Fibroblast of skin of abdomen (primary cell): ENCODE results near the gene ZNF99. TPM values are rescaled to one million over a fixed set of nuclear protein-coding genes. Genes with fewer than 3 reads are reported as not detected.
"Not testable (repeated sequence)": the region's sequence is repeated elsewhere in the genome, so short reads cannot be mapped to it uniquely, and the experiment has no call there.

Experiments
- DNase-seq: peaks from one replicate; pipeline ENCODE4 v3.0.0-alpha.2; 2013
- polyA plus RNA-seq, 2 experiments: library from polyadenylated mRNA; unstranded; fragments of 120-200 nt; gene quantifications; one replicate each; pipeline ENCODE4 v1.2.1, GENCODE V29; 2013; ENCODE audit not compliant: insufficient read length in 2 of 2

Gene ZNF99
- not detected for polyA plus RNA-seq (2013, experiment 1 of 2; ENCODE audit: insufficient read length)
- polyA plus RNA-seq (2013, experiment 2 of 2; ENCODE audit: insufficient read length): 0.02 TPM

- DNase-seq: no peak
These were observed at the start of gene ZNF99 for GRCh38 chr19:22783651-22784410. Gene ZNF99, minus strand, starts transcription at chr19:22784151. Its CDS starts 135 bp downstream, at chr19:22784016.

DNA sequence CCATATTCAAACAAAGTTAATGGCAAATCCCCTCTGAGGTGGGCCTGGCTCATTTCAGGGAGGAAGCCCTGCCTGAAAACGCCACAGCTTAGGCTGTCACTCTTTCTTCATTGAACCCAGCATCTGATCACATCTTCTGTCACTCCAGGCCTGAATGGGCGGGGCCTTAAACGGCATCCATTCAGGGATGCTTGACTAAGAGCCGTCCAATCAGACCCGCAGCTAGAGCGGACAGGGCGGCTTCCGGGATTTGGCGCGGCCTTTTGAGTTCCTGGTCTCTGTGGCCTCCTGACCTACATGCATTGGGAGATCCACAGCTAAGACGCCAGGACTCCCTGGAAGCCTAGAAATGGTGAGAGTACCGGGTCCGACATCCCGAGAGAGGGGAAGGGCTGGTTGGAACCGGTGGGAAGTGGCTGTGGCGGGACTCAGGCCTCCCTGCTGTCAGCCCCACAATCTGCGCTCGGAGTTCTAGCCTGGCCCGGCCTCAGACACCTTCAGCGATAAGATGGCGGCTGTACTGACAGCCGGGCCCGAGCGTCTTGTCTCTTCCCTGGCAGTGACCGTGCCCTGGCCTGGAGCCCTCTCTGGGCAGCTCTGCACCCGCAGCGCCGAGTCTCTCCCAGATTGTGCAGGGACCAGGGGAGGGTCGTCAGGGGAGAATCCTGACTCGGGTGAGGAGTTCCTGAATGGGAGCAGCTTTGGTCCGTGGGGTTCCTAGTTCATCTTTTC, 48.2 kb upstream of the ZNF99 start, which contains the start of gene ZNF723:
TSS of gene ZNF723 (plus strand) at position 261 of the 732 bp plus-strand sequence. CDS start at position 350, 89 bp downstream.
- DNase-seq: no peak

DNA sequence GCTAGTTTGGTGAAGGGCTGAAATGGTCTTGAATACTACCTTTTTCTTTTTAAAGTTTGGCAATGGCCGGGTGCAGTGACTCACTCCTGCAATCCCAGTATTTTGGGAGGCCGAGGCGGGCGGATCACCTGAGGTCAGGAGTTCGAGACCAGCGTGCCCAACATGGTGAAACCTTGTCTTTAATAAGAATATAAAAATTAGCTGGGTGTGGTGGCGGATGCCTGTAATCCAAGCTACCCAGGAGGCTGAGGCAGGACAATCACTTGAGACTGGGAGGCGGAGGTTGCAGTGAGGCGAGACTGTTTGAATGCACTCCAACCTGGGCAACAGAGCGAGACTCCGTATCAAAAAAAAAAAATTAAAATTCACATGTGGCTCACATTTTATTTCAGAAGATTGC, 47.3 kb upstream of the ZNF99 start:
- no peak for DNase-seq

DNA sequence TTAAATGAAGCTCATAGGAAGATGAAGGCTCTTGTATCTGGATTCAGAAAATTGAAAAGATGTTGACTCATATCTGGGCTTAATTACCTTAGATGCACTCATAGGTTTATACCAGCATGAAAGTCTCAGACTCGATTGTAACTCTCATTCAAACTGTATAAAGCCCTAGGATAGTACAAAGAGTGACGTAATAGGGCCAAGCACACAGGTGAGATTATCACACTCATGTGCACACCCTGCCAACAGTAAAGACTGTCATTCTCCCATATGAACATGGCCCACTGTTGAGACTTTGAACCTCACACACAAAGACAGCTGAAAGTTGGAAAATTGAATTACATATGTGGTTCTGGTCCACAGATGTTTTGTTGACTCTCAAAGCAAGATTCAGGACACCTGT, 30.2 kb upstream of the ZNF99 start:
- no peak for DNase-seq

DNA sequence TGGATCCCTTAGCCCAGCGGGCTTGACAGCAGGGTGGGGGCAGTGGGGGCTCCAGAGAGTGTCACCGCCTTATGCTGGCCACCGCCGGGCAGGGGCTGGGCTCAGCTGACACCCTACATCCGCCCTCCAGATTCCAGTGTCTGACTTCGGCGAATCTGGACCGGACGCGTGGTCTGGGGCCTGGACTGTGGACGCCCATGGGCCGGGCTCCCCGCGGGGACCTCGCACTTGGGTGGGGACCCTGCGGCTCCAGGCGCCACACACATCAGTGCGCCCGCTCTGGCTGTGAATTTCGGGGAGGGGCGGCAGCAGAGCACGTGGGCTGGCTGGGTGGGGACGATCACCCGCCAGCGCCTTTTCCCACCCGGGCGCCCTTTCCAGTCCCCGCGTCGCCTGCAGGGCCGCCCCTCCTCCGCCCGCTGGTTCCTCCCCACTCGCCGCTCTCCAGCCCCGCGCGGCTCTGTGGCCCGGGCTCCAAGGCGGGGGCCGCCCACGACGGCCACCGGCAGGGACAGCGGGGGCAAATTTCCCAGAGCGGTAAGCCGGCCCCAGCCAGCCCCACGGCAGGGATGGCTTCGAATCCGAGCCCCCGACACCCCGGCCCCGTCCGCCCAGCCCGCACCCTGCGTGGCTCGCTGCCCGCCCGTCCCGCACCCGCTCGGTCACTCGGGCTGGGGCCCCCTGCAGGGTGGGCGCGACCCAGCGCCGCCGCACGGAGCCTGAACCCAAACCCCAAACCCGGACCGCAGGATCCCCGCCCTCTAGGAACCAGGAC, 23.3 kb upstream of the ZNF99 start:
- no peak for DNase-seq

GRCh38 chr19:22806418-22806817, 22.5 kb upstream of the ZNF99 start:
- DNase-seq: no peak

DNA sequence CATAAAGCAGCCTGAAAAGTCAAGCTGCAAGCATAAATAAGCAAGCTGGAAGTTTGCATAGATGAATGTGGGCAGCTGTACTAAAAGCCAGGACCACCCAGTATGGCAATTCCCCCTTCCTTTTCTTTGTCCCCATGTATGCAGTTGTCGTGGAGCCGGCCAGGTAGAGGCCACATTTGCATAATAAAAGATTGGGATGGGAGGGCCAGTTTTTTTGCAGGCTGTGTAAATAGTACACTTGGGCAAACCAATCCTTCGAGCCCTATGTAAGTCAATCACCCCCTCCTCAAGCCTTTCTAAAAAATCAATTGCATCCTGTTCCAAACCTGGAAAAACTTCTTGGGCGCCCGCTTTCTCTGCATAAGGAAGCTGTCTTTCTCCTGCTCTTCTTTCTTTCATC, 13.1 kb upstream of the ZNF99 start:
- no peak for DNase-seq

- not testable (repeated sequence) for DNase-seq
These were observed 8.9 kb upstream of the ZNF99 start for GRCh38 chr19:22792863-22793262.

DNA sequence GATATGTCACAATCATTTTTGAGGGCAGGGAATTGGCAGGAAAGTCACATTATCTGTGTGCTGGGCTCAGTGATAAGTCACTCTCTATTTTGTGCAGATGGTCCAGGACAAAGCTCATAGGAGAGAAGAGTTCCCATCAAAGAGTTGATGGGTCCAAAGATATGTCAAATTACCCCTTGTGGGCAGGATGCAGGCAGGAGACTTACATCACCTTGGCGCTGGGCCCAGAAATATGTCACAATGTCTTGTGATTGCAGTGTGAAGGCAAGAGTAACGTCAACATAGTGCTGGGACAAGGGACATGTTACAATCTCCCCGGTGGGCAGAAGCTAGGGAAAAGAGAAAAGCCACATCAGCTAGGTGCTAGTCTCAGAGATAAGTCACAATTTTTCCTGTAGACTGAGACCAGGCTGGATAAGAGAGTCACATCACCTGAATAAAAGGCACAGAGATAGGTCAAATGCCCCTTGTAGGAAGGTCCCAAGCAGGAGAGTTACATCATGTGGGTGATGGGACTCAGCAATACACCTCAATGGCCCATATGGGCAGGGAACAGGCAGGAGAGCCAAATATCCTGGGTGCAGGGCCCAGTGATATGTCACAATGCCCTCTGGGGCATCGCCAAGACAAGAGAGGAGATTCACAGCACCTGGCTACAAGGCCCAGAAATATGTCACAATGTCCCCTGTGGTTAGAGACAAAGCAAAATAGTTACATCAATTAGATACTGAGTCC, 47.9 kb downstream of the ZNF99 start:
- no peak for DNase-seq

GRCh38 chr19:22733691-22734090, 50.3 kb downstream of the ZNF99 start:
- DNase-seq: no peak

DNA sequence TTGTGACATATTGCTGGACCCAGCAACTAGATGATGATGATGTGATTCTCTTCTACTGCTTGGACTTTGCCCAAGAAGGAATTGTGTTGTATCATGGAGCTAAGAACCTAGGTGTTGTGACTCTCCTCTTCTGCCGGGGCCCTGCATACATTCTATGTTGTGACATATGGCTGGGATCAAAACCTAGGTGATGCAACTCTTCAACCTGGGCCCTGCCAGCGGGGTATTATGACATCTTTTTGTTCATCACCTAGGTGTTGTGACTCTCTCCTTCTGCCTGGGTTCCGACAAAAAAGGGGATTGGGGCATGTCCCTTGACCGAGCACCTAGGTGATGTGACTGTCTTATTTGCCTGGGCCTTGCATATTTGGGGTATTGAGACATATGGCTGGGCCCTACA, 55.7 kb downstream of the ZNF99 start:
- not testable (repeated sequence) for DNase-seq

DNA sequence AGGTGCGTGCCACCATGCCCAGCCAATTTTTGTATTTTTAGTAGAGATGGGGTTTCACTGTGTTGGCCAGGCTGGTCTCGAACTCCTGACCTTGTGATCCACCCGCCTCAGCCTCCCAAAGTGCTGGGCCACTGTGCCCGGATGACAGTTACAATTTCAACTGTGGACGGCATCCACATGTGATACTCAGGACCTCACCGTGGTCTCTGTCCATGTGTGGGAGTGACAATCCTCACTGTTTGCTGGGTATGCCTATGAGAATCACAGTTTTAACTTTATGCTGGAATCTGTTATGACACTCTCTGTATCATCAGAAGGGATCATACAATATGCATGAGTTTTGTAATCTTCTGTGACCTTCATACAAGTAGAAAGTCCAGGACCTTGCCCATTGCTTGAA, 62.4 kb downstream of the ZNF99 start:
- not testable (repeated sequence) for DNase-seq

DNA sequence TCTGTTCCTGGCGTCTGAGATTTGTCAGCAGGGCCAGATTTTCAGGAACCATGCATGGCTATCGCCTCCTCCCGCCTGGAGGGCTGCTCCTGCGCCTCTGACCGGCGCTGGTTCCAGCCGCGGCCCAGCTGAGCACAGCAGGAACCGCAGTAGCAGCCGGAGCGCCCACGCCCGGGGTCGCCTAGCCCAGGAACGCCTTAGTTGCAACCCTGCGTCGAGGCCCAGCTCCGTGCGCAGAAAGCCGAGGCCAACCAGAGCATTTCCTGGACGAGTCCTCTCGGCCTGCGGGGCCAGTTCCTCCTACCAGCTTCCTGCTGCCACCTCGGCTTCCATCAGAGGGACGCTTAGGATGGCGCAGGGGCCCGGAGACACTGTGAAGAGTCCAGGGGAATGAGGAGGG, 75.0 kb downstream of the ZNF99 start:
- no peak for DNase-seq

- not testable (repeated sequence) for DNase-seq
These were observed 80.9 kb downstream of the ZNF99 start for GRCh38 chr19:22703096-22703495.

DNA sequence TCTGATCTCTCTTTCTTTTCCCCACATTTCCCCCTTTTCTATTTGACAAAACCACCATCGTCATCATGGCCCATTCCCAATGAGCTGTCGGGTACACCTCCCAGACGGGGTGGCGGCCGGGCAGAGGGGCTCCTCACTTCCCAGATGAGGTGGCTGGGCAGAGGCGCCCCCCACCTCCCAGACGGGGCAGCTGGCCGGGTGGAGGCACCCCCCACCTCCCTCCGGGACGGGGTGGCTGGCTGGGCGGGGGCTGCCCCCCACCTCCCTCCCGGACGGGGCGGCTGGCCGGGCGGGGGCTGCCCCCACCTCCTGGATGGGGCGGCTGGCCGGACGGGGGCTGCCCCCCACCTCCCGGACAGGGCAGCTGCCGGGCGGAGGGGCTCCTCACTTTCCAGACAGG, 81.3 kb downstream of the ZNF99 start:
- not testable (repeated sequence) for DNase-seq
